OCI-LY3 (cell line): ENCODE measurements around the gene SNORC.

Source experiments
- CTCF ChIP-seq: fragments of 200-600, 300-600 bp; sonication (generic); IDR thresholded peaks from 2 replicates; pipeline ENCODE4 v1.5.1; 2014; ENCODE audit warnings: antibody characterized with exemption, low read length, low read depth
- EZH2phosphoT487 ChIP-seq: fragments of 200-600 bp; shearing (Covaris generic); IDR thresholded peaks from 2 replicates; pipeline ENCODE4 v1.6.1; 2018; ENCODE audit warnings: antibody characterized with exemption, mixed run types, low read depth

DNA sequence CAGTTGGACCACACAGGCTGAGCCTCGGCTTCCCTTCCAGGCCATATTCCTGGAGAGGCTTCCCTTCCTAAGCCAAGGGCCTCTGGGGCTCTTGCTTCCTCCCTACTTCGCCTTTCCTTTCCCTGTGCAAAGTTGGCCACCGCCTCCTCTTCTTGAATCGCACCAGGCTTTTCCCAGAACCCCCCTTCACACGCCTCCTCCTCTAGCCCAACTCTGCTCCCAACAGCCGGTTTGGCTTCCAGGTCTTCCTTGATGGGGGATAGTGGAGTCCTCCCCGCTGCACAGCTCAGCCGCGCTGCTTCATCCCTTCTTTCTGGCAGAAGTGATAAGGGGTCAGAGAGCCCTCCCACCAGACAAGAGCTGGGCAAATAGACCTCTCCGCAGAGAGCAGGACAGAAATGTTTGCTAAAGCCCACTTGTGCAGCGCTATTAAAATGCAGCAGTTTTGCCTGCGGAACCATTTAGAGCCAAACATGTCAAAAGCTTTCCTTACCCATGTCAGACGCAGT, 56.4 kb downstream of the SNORC start:
- TF ChIP-seq CTCF (no peak), EZH2phosphoT487 (no peak)
